ENCODE data around the gene GPR89A.
A peak's percentile ranks its signal among the peaks of the same experiment; 100 is the strongest.
"Not testable (repeated sequence)": the region's sequence is repeated elsewhere in the genome, so short reads cannot be mapped to it uniquely, and the experiment has no call there.

The GPR89A gene
- 4.7 to 8.3 (median 5.3) reads per million in 3 donors for total RNA-seq

DNA sequence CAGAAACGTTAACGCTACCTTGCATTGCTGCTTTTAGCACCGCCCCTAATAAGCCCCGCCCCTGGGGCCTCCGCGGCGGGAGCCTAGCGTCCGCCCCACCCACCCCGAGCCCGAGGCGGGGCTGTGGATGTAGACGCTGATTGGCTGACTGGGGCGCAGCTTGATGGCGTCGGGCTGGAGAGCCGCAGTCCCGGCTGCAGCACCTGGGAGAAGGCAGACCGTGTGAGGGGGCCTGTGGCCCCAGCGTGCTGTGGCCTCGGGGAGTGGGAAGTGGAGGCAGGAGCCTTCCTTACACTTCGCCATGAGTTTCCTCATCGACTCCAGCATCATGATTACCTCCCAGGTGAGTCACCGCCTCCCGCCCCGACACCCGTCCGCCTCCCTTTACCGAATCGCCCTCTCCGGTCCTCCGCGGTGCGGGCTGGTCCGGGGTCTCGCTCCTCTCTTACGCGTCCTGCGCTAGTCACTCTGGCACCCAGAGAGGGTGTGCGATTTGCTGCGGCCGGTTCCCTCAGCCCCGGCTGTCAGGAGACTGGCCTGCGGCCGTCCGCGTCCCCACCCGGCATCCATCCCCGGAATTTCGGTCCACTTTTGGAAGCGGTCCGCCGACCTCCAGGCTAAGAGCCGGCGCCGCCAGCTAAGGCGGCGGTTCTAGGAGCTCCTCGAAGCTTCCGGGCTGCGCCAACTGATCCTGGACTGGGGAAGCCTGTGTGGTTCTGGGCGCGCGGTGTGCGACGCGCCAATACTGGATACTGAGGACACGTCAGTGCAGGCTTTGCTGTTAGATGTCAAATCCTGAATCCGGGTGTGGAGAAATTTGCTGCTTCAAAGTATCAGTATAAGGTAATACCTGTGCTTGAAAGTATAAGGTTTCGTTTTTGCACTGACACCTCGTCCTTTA, at the start of gene GPR89A:
GPR89A (plus strand) TSS at position 156 of the 901 bp plus-strand sequence; CDS start at position 302, 146 bp downstream.
- Histone ChIP-seq H3K27ac (ENCODE audit: insufficient read depth, low read length, poor library complexity, severe bottlenecking) (peak within 1 kb of the TSS; percentile 58), H3K4me3 (ENCODE audit: insufficient read depth, low read depth, low read length, poor library complexity, severe bottlenecking) (peak within 1 kb of the TSS; percentile 58)
- H3K36me3 ChIP-seq (ENCODE audit: control insufficient read depth, insufficient read depth, low read length); H3K9me3 ChIP-seq (ENCODE audit: control insufficient read depth, low read length); H3K4me1 ChIP-seq (ENCODE audit: control insufficient read depth, insufficient read depth, low read length, poor library complexity, severe bottlenecking); H3K27me3 ChIP-seq (replicated peaks; ENCODE audit: control insufficient read depth, insufficient read depth, low read length, poor library complexity, severe bottlenecking): not testable (repeated sequence)
- DNase-seq = peak; percentile 90 to 92 (median 91)

DNA sequence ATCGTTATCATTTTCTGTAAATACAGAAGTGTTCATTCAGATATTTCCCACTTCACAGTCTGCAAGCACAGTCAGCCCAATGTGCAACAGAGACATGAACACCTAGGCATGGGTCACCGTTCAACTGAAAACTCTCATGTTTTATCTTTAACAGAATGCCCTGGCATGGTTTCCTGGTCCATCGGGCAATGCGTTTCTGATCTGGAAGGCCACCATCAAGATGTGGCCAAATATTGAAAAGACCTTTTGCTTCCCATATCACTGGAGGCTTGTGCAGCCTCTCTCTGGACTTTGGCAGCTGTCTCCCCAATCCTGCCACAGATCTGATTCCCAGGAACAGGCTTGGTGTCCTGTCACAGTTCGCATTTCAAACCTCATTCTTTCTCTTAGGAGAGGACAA, 21.0 kb upstream of the GPR89A start:
- not testable (repeated sequence) for H3K27ac ChIP-seq (ENCODE audit: insufficient read depth, low read length, poor library complexity, severe bottlenecking); H3K4me3 ChIP-seq (ENCODE audit: insufficient read depth, low read depth, low read length, poor library complexity, severe bottlenecking); DNase-seq; H3K4me1 ChIP-seq (ENCODE audit: control insufficient read depth, insufficient read depth, low read length, poor library complexity, severe bottlenecking); H3K9me3 ChIP-seq (ENCODE audit: control insufficient read depth, low read length); H3K36me3 ChIP-seq (ENCODE audit: control insufficient read depth, insufficient read depth, low read length); H3K27me3 ChIP-seq (replicated peaks; ENCODE audit: control insufficient read depth, insufficient read depth, low read length, poor library complexity, severe bottlenecking)

DNA sequence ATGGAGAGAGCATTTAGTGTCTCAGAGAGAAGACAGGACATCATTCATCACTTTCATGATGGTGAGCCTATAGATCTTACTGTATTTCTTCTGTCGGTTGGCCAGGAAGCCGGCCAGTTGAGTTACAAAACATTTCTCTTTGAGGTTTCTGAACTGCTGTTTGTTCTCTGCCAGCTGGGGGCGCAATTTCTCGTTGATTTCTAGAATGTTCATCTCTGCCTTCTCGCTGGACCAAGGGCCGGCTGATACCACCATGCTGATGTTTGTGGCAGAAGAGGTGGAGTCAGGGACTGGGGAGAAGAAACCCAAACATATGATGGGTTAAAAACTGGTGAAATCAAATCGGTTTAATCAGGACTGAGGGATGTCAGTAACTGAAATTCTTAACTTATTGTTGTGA, 17.0 kb upstream of the GPR89A start:
- peak in 1 of 3 donors; percentile 21 for DNase-seq
- not testable (repeated sequence) for H3K4me3 ChIP-seq (ENCODE audit: insufficient read depth, low read depth, low read length, poor library complexity, severe bottlenecking); H3K9me3 ChIP-seq (ENCODE audit: control insufficient read depth, low read length); H3K36me3 ChIP-seq (ENCODE audit: control insufficient read depth, insufficient read depth, low read length); H3K4me1 ChIP-seq (ENCODE audit: control insufficient read depth, insufficient read depth, low read length, poor library complexity, severe bottlenecking); H3K27me3 ChIP-seq (replicated peaks; ENCODE audit: control insufficient read depth, insufficient read depth, low read length, poor library complexity, severe bottlenecking); H3K27ac ChIP-seq (ENCODE audit: insufficient read depth, low read length, poor library complexity, severe bottlenecking)

DNA sequence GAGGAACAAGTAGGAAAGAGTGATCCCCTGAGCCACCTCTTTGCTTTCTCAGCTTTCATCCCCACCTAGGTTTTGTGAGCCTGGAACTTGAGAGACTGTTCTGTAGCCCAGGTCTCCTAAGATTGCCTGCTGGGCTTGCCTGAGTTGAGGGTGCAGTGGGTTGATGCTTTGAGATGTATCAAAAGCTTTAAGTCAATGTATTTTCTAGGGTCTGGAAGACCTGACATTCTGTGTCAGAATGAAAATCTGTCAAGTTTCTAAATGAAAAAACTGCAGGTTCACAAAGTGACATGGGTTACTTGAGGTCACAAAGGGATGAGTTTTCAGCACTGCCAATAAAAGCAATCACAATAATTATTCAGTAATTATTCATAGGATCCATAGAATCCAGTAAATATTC, 15.4 kb upstream of the GPR89A start:
- H3K4me3 ChIP-seq (ENCODE audit: insufficient read depth, low read depth, low read length, poor library complexity, severe bottlenecking); H3K4me1 ChIP-seq (ENCODE audit: control insufficient read depth, insufficient read depth, low read length, poor library complexity, severe bottlenecking); H3K9me3 ChIP-seq (ENCODE audit: control insufficient read depth, low read length); H3K36me3 ChIP-seq (ENCODE audit: control insufficient read depth, insufficient read depth, low read length); H3K27me3 ChIP-seq (replicated peaks; ENCODE audit: control insufficient read depth, insufficient read depth, low read length, poor library complexity, severe bottlenecking); DNase-seq; H3K27ac ChIP-seq (ENCODE audit: insufficient read depth, low read length, poor library complexity, severe bottlenecking): not testable (repeated sequence)

DNA sequence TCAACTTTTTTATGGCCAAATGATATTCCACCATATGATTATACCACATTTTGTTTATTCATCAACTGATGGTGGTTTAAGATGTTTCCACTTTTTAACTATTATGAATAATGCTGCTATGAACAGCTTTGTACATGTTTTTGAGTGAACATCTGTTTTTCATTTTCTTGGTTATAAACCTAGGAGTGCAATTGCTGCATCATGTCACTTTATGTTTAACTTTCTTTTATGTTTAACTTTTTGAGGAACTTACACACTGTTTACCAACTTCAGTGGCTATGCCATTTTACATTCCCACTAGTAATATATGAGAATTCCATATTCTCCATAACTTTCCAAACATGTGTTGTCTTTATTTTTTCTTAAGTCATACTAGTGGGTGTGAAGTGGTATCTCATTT, 12.4 kb upstream of the GPR89A start:
- H3K27ac ChIP-seq (ENCODE audit: insufficient read depth, low read length, poor library complexity, severe bottlenecking); H3K4me1 ChIP-seq (ENCODE audit: control insufficient read depth, insufficient read depth, low read length, poor library complexity, severe bottlenecking); DNase-seq; H3K4me3 ChIP-seq (ENCODE audit: insufficient read depth, low read depth, low read length, poor library complexity, severe bottlenecking); H3K36me3 ChIP-seq (ENCODE audit: control insufficient read depth, insufficient read depth, low read length); H3K9me3 ChIP-seq (ENCODE audit: control insufficient read depth, low read length); H3K27me3 ChIP-seq (replicated peaks; ENCODE audit: control insufficient read depth, insufficient read depth, low read length, poor library complexity, severe bottlenecking): not testable (repeated sequence)

DNA sequence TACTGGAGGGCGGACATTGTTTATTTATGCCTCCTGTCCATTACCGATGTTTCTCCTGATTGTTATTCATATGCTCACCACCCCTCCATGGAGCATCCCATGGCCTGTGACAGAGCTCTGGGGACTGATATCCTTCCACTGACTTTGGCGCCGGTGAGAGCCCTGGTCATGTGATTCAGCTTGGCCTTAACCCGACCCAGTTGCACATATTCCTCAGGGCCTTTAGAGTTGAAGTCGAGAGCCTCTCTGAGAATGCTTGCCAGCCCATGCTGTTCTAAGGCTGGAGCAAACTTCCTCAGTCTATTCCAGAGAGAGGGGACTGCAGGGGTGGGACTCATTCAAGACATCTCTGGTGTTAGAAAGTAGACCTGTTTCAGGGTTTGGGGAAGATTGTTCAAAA, 11.6 kb upstream of the GPR89A start:
- DNase-seq = not testable (repeated sequence)

DNA sequence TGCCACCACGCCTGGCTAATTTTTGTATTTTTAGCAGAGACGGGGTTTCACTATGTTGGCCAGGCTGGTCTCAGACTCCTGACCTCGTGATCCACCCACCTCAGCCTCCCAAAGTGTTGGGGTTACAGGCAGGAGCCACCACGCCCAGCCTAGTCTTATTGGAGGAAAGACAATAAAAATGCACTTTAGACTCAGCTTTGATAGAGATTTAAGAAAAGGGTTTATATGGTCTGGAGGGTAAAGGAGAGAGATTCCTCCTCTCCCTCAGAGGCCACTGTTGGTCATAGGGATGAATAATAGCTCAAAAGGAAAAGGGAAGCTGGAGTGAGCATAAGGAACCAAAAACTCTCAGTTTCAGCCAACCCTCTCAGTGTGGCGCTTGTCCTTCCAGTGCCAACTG, 8.4 kb upstream of the GPR89A start:
- H3K36me3 ChIP-seq (ENCODE audit: control insufficient read depth, insufficient read depth, low read length); H3K4me3 ChIP-seq (ENCODE audit: insufficient read depth, low read depth, low read length, poor library complexity, severe bottlenecking); H3K27ac ChIP-seq (ENCODE audit: insufficient read depth, low read length, poor library complexity, severe bottlenecking); H3K9me3 ChIP-seq (ENCODE audit: control insufficient read depth, low read length); H3K27me3 ChIP-seq (replicated peaks; ENCODE audit: control insufficient read depth, insufficient read depth, low read length, poor library complexity, severe bottlenecking); H3K4me1 ChIP-seq (ENCODE audit: control insufficient read depth, insufficient read depth, low read length, poor library complexity, severe bottlenecking); DNase-seq: not testable (repeated sequence)

More for the DNA sequence above, 11.6 kb upstream of the GPR89A start:
- H3K4me3 ChIP-seq (ENCODE audit: insufficient read depth, low read depth, low read length, poor library complexity, severe bottlenecking); H3K9me3 ChIP-seq (ENCODE audit: control insufficient read depth, low read length); H3K4me1 ChIP-seq (ENCODE audit: control insufficient read depth, insufficient read depth, low read length, poor library complexity, severe bottlenecking); H3K36me3 ChIP-seq (ENCODE audit: control insufficient read depth, insufficient read depth, low read length); H3K27me3 ChIP-seq (replicated peaks; ENCODE audit: control insufficient read depth, insufficient read depth, low read length, poor library complexity, severe bottlenecking); H3K27ac ChIP-seq (ENCODE audit: insufficient read depth, low read length, poor library complexity, severe bottlenecking): not testable (repeated sequence)

DNA sequence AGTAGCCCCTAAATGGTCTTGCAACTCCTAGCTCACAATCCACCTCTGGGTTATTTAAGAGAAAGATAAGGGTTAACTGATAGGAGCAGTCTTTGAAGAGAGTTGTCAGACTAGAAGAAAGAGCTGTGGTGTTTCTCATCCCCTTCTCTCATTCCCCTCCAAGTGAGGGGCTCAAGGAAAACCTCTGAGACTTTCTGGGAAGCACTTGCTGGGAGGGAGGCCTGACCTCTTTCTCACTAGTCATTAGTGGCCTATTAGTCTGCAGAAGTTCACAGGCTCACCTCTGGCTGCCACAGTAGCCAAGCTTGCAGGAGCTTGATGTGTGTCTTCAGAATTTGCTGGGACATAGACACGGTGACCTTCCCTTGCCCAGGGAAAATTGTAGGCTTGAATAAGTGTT, 6.2 kb upstream of the GPR89A start:
- H3K4me3 ChIP-seq (ENCODE audit: insufficient read depth, low read depth, low read length, poor library complexity, severe bottlenecking) = no peak overlapping the region
- H3K36me3 ChIP-seq (ENCODE audit: control insufficient read depth, insufficient read depth, low read length) = no peaks in the 10 kb centered on the region
- no peak for DNase-seq
- no peaks in the 10 kb centered on the region for H3K4me1 ChIP-seq (ENCODE audit: control insufficient read depth, insufficient read depth, low read length, poor library complexity, severe bottlenecking)
- no peaks in the 10 kb centered on the region for H3K27me3 ChIP-seq (replicated peaks; ENCODE audit: control insufficient read depth, insufficient read depth, low read length, poor library complexity, severe bottlenecking)
- H3K9me3 ChIP-seq (ENCODE audit: control insufficient read depth, low read length) = no peaks in the 10 kb centered on the region
- no peak overlapping the region for H3K27ac ChIP-seq (ENCODE audit: insufficient read depth, low read length, poor library complexity, severe bottlenecking)

DNA sequence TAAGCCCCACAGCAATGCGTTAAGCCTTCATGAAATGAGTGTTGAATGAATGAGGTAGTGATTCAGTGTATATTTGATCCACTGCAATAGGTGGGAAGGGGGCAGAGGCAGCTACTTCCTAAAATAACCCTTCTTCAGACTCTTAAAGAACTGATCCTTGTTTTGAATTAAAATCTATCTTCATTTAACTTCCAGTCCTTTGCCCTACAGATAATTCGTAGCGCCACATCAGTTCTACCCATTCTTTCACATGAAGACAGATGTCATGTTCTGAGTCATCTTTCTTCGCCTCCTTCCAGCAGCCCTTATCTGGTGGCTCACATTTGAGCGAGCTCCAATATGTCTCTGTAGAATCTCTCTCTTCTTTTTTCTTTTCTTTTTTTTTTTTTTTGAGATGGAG, 948 bp upstream of the GPR89A start:
- H3K27me3 ChIP-seq (replicated peaks; ENCODE audit: control insufficient read depth, insufficient read depth, low read length, poor library complexity, severe bottlenecking); H3K9me3 ChIP-seq (ENCODE audit: control insufficient read depth, low read length); DNase-seq; H3K4me3 ChIP-seq (ENCODE audit: insufficient read depth, low read depth, low read length, poor library complexity, severe bottlenecking); H3K27ac ChIP-seq (ENCODE audit: insufficient read depth, low read length, poor library complexity, severe bottlenecking); H3K4me1 ChIP-seq (ENCODE audit: control insufficient read depth, insufficient read depth, low read length, poor library complexity, severe bottlenecking); H3K36me3 ChIP-seq (ENCODE audit: control insufficient read depth, insufficient read depth, low read length): not testable (repeated sequence)

DNA sequence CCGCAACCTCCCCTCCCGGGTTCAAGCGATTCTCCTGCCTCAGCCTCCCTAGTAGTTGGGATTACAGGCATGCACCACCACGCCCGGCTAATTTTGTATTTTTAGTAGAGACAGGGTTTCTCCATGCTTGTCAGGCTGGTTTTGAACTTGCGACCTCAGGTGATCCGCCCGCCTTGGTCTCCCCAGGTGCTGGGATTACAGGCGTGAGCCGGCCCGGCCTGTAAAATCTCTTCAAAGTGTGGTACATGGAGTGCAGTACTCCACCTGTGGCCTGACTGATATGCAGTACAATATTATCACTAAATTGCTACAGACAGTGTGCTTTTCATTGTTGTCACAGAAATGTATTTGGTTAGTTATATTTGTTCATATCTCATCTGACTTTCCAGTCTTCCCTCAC, 499 bp upstream of the GPR89A start:
- H3K4me1 ChIP-seq (ENCODE audit: control insufficient read depth, insufficient read depth, low read length, poor library complexity, severe bottlenecking); H3K27me3 ChIP-seq (replicated peaks; ENCODE audit: control insufficient read depth, insufficient read depth, low read length, poor library complexity, severe bottlenecking); H3K4me3 ChIP-seq (ENCODE audit: insufficient read depth, low read depth, low read length, poor library complexity, severe bottlenecking); H3K36me3 ChIP-seq (ENCODE audit: control insufficient read depth, insufficient read depth, low read length); DNase-seq; H3K27ac ChIP-seq (ENCODE audit: insufficient read depth, low read length, poor library complexity, severe bottlenecking); H3K9me3 ChIP-seq (ENCODE audit: control insufficient read depth, low read length): not testable (repeated sequence)
